HG03469 (cell line): ENCODE results near the gene FGL2.
A peak's percentile ranks its signal among the peaks of the same experiment; 100 is the strongest.
"Not testable (repeated sequence)": the region's sequence is repeated elsewhere in the genome, so short reads cannot be mapped to it uniquely, and the experiment has no call there.

Source experiments
- ATAC-seq: cut with Tn5 transposase; IDR thresholded peaks from one replicate; pipeline ENCODE4 v1.9.1; 2021; ENCODE audit warnings: mild to moderate bottlenecking, moderate library complexity, moderate number of reproducible peaks; ENCODE audit not compliant: unreplicated experiment

FGL2 gene

GRCh38 chr7:77217474-77218185 is 18.0 kb upstream of the FGL2 start:
- ATAC-seq = no peak

GRCh38 chr7:77216181-77216845 is 16.7 kb upstream of the FGL2 start:
- ATAC-seq = no peak

GRCh38 chr7:77209479-77210139 is 10.0 kb upstream of the FGL2 start:
- ATAC-seq = no peak

- no peak for ATAC-seq
These were observed 8.8 kb upstream of the FGL2 start for GRCh38 chr7:77208416-77208815.

- ATAC-seq = no peak
These were observed 6.1 kb upstream of the FGL2 start for GRCh38 chr7:77205706-77206105.

- peak; percentile 89 for ATAC-seq
These were observed 2.9 kb upstream of the FGL2 start for GRCh38 chr7:77202481-77202976.

- ATAC-seq = peak; percentile 26
These were observed 923 bp upstream of the FGL2 start for GRCh38 chr7:77200542-77200941.

GRCh38 chr7:77197141-77197540 is 2.5 kb downstream of the FGL2 start:
- no peak for ATAC-seq

- no peak for ATAC-seq
These were observed 10.7 kb downstream of the FGL2 start for GRCh38 chr7:77188731-77189437.

GRCh38 chr7:77185866-77186265 is 13.8 kb downstream of the FGL2 start:
- no peak for ATAC-seq

GRCh38 chr7:77184990-77185389 is 14.6 kb downstream of the FGL2 start:
- no peak for ATAC-seq

GRCh38 chr7:77184463-77184862 is 15.2 kb downstream of the FGL2 start:
- ATAC-seq = no peak

GRCh38 chr7:77182261-77182660 is 17.4 kb downstream of the FGL2 start:
- ATAC-seq = no peak

- ATAC-seq = no peak
These were observed 17.9 kb downstream of the FGL2 start for GRCh38 chr7:77181734-77182133.

- no peak for ATAC-seq
These were observed 18.5 kb downstream of the FGL2 start for GRCh38 chr7:77181015-77181595.

GRCh38 chr7:77178024-77178423 is 21.6 kb downstream of the FGL2 start:
- ATAC-seq = not testable (repeated sequence)

- ATAC-seq = not testable (repeated sequence)
These were observed 22.2 kb downstream of the FGL2 start for GRCh38 chr7:77177321-77177904.

- not testable (repeated sequence) for ATAC-seq
These were observed 24.3 kb downstream of the FGL2 start for GRCh38 chr7:77175274-77175800.

GRCh38 chr7:77174418-77174817 is 25.2 kb downstream of the FGL2 start:
- not testable (repeated sequence) for ATAC-seq
